ENCODE results near the gene EML6. TPM values are rescaled to one million over a fixed set of nuclear protein-coding genes. Genes with fewer than 3 reads are reported as not detected.

EML6 gene
- total RNA-seq, 1 experiment from 2014 or later = 5.2 TPM

GRCh38 chr2:54940723-54941122 is 217.3 kb downstream of the EML6 start:
- Histone ChIP-seq H3K9me3 (0 out of 2 replicates have a peak, but pooled peaks cover 3% of the 10 kb centered on the region), H3K4me3 (ENCODE audit: low read depth, low read length) (no peak overlapping the region), H3K27me3 (replicated peaks; ENCODE audit: control insufficient read depth, insufficient read depth, low read length) (no peaks in the 10 kb centered on the region), H3K36me3 (ENCODE audit: control insufficient read depth, insufficient read depth, low read length) (no peaks in the 10 kb centered on the region), H3K4me1 (no peaks in the 10 kb centered on the region)
- no peak overlapping the region for H3K4me3 Mint-ChIP-seq (ENCODE audit: unreplicated experiment)
- no TSS peak for BruUV-seq (replicated peaks)
- no peaks in the 10 kb centered on the region for H3K4me1 Mint-ChIP-seq (ENCODE audit: low read depth, unreplicated experiment)
- intact Hi-C loops (cut with micrococcal nuclease; ENCODE audit: unreplicated experiment) = no loop called here
- no peak for DNase-seq
- peaks cover 6% of the 10 kb centered on the region for H3K36me3 Mint-ChIP-seq (ENCODE audit: insufficient read depth, unreplicated experiment)
- ChIA-PET POLR2A (no interaction called here), CTCF (no interaction called here)
- no peaks in the 10 kb centered on the region for H3K27me3 Mint-ChIP-seq (ENCODE audit: insufficient read depth, unreplicated experiment)
- TF ChIP-seq, protein P1, sequence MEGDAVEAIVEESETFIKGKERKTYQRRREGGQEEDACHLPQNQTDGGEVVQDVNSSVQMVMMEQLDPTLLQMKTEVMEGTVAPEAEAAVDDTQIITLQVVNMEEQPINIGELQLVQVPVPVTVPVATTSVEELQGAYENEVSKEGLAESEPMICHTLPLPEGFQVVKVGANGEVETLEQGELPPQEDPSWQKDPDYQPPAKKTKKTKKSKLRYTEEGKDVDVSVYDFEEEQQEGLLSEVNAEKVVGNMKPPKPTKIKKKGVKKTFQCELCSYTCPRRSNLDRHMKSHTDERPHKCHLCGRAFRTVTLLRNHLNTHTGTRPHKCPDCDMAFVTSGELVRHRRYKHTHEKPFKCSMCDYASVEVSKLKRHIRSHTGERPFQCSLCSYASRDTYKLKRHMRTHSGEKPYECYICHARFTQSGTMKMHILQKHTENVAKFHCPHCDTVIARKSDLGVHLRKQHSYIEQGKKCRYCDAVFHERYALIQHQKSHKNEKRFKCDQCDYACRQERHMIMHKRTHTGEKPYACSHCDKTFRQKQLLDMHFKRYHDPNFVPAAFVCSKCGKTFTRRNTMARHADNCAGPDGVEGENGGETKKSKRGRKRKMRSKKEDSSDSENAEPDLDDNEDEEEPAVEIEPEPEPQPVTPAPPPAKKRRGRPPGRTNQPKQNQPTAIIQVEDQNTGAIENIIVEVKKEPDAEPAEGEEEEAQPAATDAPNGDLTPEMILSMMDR (IDR thresholded peaks at IDR 0.05; ENCODE audit: insufficient read depth in 1 of 2, low read depth in 1 of 2, low read length in 1 of 2, severe bottlenecking in 1 of 2, unreplicated experiment in 1 of 2) = no peak
- H3K9me3 Mint-ChIP-seq (ENCODE audit: unreplicated experiment) = peaks cover 13% of the 10 kb centered on the region
- no peak overlapping the region for H3K27ac Mint-ChIP-seq (ENCODE audit: unreplicated experiment)

GRCh38 chr2:54941248-54941984 is 218.0 kb downstream of the EML6 start:
- H3K9me3 ChIP-seq = 0 out of 2 replicates have a peak, but pooled peaks cover 3% of the 10 kb centered on the region
- CTCF ChIA-PET = no interaction called here
- no peaks in the 10 kb centered on the region for H3K36me3 ChIP-seq (ENCODE audit: control insufficient read depth, insufficient read depth, low read length)
- intact Hi-C loops (cut with micrococcal nuclease; ENCODE audit: unreplicated experiment) = no loop called here
- no peak overlapping the region for H3K4me3 ChIP-seq (ENCODE audit: low read depth, low read length)
- no peaks in the 10 kb centered on the region for H3K4me1 Mint-ChIP-seq (ENCODE audit: low read depth, unreplicated experiment)
- POLR2A ChIA-PET = no interaction called here
- no peaks in the 10 kb centered on the region for H3K27me3 ChIP-seq (replicated peaks; ENCODE audit: control insufficient read depth, insufficient read depth, low read length)
- peaks cover 13% of the 10 kb centered on the region for H3K9me3 Mint-ChIP-seq (ENCODE audit: unreplicated experiment)
- no peak for DNase-seq
- no peaks in the 10 kb centered on the region for H3K27me3 Mint-ChIP-seq (ENCODE audit: insufficient read depth, unreplicated experiment)
- BruUV-seq (replicated peaks) = no TSS peak
- H3K4me1 ChIP-seq = no peaks in the 10 kb centered on the region
- H3K4me3 Mint-ChIP-seq (ENCODE audit: unreplicated experiment) = no peak overlapping the region
- TF ChIP-seq, protein P1 (IDR thresholded peaks at IDR 0.05; ENCODE audit: insufficient read depth in 1 of 2, low read depth in 1 of 2, low read length in 1 of 2, severe bottlenecking in 1 of 2, unreplicated experiment in 1 of 2) = no peak
- H3K27ac Mint-ChIP-seq (ENCODE audit: unreplicated experiment) = no peak overlapping the region
- H3K36me3 Mint-ChIP-seq (ENCODE audit: insufficient read depth, unreplicated experiment) = peaks cover 13% of the 10 kb centered on the region

GRCh38 chr2:54942373-54942772 is 218.9 kb downstream of the EML6 start:
- Mint-ChIP-seq H3K4me1 (ENCODE audit: low read depth, unreplicated experiment) (no peaks in the 10 kb centered on the region), H3K27me3 (ENCODE audit: insufficient read depth, unreplicated experiment) (no peaks in the 10 kb centered on the region), H3K9me3 (ENCODE audit: unreplicated experiment) (peaks cover 13% of the 10 kb centered on the region), H3K27ac (ENCODE audit: unreplicated experiment) (no peak overlapping the region), H3K36me3 (ENCODE audit: insufficient read depth, unreplicated experiment) (peaks cover 14% of the 10 kb centered on the region), H3K4me3 (ENCODE audit: unreplicated experiment) (no peak overlapping the region)
- 0 out of 2 replicates have a peak, but pooled peaks cover 3% of the 10 kb centered on the region for H3K9me3 ChIP-seq
- BruUV-seq (replicated peaks) = no TSS peak
- CTCF ChIA-PET = no interaction called here
- H3K4me3 ChIP-seq (ENCODE audit: low read depth, low read length) = no peak overlapping the region
- H3K27me3 ChIP-seq (replicated peaks; ENCODE audit: control insufficient read depth, insufficient read depth, low read length) = no peaks in the 10 kb centered on the region
- TF ChIP-seq, protein P1 (IDR thresholded peaks at IDR 0.05; ENCODE audit: insufficient read depth in 1 of 2, low read depth in 1 of 2, low read length in 1 of 2, severe bottlenecking in 1 of 2, unreplicated experiment in 1 of 2) = no peak
- intact Hi-C loops (cut with micrococcal nuclease; ENCODE audit: unreplicated experiment) = no loop called here
- H3K36me3 ChIP-seq (ENCODE audit: control insufficient read depth, insufficient read depth, low read length) = no peaks in the 10 kb centered on the region
- H3K4me1 ChIP-seq = no peaks in the 10 kb centered on the region
- no peak for DNase-seq
- POLR2A ChIA-PET = no interaction called here

All from Caco-2 (cell line).